ENCODE results near the gene SLC2A1. TPM values are rescaled to one million over a fixed set of nuclear protein-coding genes. Genes with fewer than 3 reads are reported as not detected.

SLC2A1 gene
- total and polyA plus RNA-seq, 2 of the 13 experiments (the other 11 are each of a cell fraction or from before 2014, with no cell fraction given), result 125 to 423 TPM

DNA sequence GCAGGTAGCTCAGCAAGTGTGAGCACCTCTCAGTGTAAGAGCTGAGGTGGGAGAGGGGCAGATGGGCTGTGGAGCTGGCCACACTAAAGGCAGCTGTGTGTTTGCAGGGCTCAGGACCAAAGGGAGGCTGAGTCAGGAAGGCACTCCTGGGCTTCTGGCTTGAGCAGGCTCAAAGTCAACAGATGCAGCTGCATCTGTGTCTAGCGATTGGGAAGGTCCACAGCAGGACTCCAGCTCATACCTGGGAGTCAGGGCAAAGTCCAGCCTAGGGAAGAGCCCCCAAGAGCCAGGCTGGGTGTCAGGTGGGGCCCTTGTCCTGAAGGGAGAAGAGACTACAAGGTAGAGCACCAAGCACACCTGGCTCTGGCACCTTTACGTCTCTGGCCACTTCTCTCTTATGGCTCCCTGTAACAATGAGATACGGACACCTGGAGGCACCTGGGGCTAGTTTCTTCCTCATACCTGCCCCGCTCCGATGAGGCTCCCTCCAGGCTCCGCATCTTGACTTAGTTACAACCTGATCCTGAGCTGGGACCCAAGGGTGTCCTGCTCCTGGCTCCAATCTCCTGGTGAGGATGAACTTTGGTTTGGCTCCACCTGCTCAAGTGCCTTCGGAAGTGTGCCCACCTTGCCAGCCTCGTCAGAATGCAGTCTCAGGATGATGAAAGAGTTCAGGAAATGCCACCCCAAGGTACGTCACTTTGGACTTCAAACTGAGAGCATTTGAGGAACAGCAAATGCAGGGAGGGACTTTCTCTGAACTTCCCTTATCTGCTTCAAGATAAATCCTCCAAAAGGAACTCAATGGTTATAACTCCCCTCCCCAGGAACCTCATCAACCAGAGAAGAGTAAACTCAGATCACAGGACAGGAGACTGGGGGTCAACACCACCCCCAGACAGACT, 21.5 kb upstream of the SLC2A1 start (continued):
- no peak for TF ChIP-seq ERF (CRISPR knock-in tag; IDR thresholded peaks at IDR 0.05)
- no peak for TF ChIP-seq ATF1 (CRISPR knock-in tag; IDR thresholded peaks at IDR 0.05)
- TF ChIP-seq, protein P1, sequence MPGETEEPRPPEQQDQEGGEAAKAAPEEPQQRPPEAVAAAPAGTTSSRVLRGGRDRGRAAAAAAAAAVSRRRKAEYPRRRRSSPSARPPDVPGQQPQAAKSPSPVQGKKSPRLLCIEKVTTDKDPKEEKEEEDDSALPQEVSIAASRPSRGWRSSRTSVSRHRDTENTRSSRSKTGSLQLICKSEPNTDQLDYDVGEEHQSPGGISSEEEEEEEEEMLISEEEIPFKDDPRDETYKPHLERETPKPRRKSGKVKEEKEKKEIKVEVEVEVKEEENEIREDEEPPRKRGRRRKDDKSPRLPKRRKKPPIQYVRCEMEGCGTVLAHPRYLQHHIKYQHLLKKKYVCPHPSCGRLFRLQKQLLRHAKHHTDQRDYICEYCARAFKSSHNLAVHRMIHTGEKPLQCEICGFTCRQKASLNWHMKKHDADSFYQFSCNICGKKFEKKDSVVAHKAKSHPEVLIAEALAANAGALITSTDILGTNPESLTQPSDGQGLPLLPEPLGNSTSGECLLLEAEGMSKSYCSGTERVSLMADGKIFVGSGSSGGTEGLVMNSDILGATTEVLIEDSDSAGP (CRISPR knock-in tag; IDR thresholded peaks at IDR 0.05; ENCODE audit: borderline replicate concordance), result peak; percentile 35; the same call in 1 of the 2 replicates
- no peak for TF ChIP-seq ISL2 (CRISPR knock-in tag; IDR thresholded peaks at IDR 0.05)
- TF ChIP-seq ZNF552 (CRISPR knock-in tag; IDR thresholded peaks at IDR 0.05; ENCODE audit: borderline replicate concordance), result no peak
- TF ChIP-seq MXI1 (IDR thresholded peaks at IDR 0.05; ENCODE audit: borderline replicate concordance, low read depth, low read length), result no peak
- TF ChIP-seq ZNF629 (CRISPR knock-in tag; conservative IDR thresholded peaks at IDR 0.05), result no peak
- no peak; the same call in 1 of the 2 replicates for TF ChIP-seq RXRA (CRISPR knock-in tag; IDR thresholded peaks at IDR 0.05)
- TF ChIP-seq HCFC1 (IDR thresholded peaks at IDR 0.05; ENCODE audit: low read depth, low read length), result no peak
- no peak for TF ChIP-seq ZNF205 (CRISPR knock-in tag; IDR thresholded peaks at IDR 0.05)
- TF ChIP-seq, protein P2, sequence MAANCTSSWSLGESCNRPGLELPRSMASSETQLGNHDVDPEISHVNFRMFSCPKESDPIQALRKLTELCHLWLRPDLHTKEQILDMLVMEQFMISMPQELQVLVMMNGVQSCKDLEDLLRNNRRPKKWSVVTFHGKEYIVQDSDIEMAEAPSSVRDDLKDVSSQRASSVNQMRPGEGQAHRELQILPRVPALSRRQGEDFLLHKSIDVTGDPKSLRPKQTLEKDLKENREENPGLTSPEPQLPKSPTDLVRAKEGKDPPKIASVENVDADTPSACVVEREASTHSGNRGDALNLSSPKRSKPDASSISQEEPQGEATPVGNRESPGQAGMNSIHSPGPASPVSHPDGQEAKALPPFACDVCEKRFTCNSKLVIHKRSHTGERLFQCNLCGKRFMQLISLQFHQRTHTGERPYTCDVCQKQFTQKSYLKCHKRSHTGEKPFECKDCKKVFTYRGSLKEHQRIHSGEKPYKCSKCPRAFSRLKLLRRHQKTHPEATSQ (CRISPR knock-in tag; IDR thresholded peaks at IDR 0.05; ENCODE audit: borderline replicate concordance), result no peak
- TF ChIP-seq HHEX (CRISPR knock-in tag; IDR thresholded peaks at IDR 0.05), result no peak
- no peak for TF ChIP-seq PHB2 (IDR thresholded peaks at IDR 0.05; ENCODE audit: partially characterized antibody)
- no peak for TF ChIP-seq ZSCAN12 (CRISPR knock-in tag; IDR thresholded peaks at IDR 0.05)
- no peak for TF ChIP-seq ZNF207 (IDR thresholded peaks at IDR 0.05; ENCODE audit: borderline replicate concordance)
- TF ChIP-seq ZNF34 (CRISPR knock-in tag; IDR thresholded peaks at IDR 0.05; ENCODE audit: borderline replicate concordance), result no peak
- TF ChIP-seq, protein P3, sequence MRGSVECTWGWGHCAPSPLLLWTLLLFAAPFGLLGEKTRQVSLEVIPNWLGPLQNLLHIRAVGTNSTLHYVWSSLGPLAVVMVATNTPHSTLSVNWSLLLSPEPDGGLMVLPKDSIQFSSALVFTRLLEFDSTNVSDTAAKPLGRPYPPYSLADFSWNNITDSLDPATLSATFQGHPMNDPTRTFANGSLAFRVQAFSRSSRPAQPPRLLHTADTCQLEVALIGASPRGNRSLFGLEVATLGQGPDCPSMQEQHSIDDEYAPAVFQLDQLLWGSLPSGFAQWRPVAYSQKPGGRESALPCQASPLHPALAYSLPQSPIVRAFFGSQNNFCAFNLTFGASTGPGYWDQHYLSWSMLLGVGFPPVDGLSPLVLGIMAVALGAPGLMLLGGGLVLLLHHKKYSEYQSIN (CRISPR knock-in tag; IDR thresholded peaks at IDR 0.05; ENCODE audit: borderline replicate concordance), result no peak
- no peak for TF ChIP-seq NR3C1 (CRISPR knock-in tag; IDR thresholded peaks at IDR 0.05)
- TF ChIP-seq ZNF550 (CRISPR knock-in tag; IDR thresholded peaks at IDR 0.05; ENCODE audit: borderline replicate concordance), result no peak
- TF ChIP-seq, protein P4, sequence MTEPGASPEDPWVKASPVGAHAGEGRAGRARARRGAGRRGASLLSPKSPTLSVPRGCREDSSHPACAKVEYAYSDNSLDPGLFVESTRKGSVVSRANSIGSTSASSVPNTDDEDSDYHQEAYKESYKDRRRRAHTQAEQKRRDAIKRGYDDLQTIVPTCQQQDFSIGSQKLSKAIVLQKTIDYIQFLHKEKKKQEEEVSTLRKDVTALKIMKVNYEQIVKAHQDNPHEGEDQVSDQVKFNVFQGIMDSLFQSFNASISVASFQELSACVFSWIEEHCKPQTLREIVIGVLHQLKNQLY (CRISPR knock-in tag; IDR thresholded peaks at IDR 0.05), result no peak
- TF ChIP-seq ZNF354B (CRISPR knock-in tag; IDR thresholded peaks at IDR 0.05), result no peak
- TF ChIP-seq ZEB1 (IDR thresholded peaks at IDR 0.05; ENCODE audit: insufficient replicate concordance, low read depth), result peak; percentile 80
- TF ChIP-seq XRCC5 (optimal IDR thresholded peaks at IDR 0.05; ENCODE audit: low read length), result no peak
- no peak for TF ChIP-seq MEF2D (CRISPR knock-in tag; IDR thresholded peaks at IDR 0.05)
- no peak for TF ChIP-seq ZNF136 (CRISPR knock-in tag; IDR thresholded peaks at IDR 0.05; ENCODE audit: low read depth)
- peak; percentile 38; the same call in 1 of the 2 replicates for TF ChIP-seq RXRB (CRISPR knock-in tag; IDR thresholded peaks at IDR 0.05; ENCODE audit: borderline replicate concordance)
- TF ChIP-seq ZNF83 (CRISPR knock-in tag; IDR thresholded peaks at IDR 0.05; ENCODE audit: borderline replicate concordance), result no peak
- no peak for TF ChIP-seq ZFP1 (CRISPR knock-in tag; IDR thresholded peaks at IDR 0.05)
